GM12874 (cell line): Measurements from ENCODE around the gene NOXA1.

Experiments used
- TF ChIP-seq, protein P1 (sequence below): IDR thresholded peaks from 2 replicates; pipeline ENCODE4 v1.5.1; 2011; ENCODE audit warnings: low read depth, mild to moderate bottlenecking, control low read depth, low read length, moderate library complexity; ENCODE audit not compliant: insufficient read depth

The NOXA1 gene

DNA sequence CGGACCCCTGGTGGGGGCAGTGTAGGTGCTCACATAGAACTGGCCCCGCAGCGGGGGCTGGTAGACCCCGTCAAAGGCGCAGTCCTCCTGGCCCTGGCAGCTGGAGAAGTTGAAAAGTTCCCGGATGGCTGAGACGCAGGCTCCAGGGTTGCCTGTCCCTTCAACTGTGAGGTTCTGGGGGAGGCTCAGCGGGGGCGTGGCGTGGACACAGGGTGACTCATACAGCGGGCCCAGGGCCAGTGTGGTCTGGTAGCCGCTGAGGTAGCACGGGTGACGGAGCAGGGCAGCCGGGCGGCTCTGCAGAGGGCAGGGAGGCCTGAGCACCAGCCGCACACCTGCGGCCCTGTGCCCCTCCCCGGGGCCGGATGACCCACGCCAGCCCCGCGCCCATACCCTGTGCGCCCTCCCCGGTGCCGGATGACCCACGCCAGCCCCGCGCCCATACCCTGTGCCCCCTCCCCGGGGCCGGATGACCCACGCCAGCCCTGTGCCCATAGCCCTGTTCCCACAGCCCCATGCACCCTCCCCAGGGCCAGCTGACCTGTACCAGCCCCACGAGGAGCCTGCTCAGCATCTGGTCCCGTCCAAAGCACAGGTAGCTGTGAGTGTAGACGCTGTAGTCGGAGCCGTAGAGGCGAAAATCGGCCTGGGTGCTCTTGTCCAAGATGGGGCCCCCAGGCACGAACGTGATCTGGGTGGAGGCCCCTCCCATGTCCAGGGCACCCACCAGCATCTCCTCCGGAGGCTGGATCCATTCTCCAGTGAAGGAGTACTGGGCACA, 13.0 kb downstream of the NOXA1 start:
- TF ChIP-seq, protein P1, sequence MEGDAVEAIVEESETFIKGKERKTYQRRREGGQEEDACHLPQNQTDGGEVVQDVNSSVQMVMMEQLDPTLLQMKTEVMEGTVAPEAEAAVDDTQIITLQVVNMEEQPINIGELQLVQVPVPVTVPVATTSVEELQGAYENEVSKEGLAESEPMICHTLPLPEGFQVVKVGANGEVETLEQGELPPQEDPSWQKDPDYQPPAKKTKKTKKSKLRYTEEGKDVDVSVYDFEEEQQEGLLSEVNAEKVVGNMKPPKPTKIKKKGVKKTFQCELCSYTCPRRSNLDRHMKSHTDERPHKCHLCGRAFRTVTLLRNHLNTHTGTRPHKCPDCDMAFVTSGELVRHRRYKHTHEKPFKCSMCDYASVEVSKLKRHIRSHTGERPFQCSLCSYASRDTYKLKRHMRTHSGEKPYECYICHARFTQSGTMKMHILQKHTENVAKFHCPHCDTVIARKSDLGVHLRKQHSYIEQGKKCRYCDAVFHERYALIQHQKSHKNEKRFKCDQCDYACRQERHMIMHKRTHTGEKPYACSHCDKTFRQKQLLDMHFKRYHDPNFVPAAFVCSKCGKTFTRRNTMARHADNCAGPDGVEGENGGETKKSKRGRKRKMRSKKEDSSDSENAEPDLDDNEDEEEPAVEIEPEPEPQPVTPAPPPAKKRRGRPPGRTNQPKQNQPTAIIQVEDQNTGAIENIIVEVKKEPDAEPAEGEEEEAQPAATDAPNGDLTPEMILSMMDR: no peak

DNA sequence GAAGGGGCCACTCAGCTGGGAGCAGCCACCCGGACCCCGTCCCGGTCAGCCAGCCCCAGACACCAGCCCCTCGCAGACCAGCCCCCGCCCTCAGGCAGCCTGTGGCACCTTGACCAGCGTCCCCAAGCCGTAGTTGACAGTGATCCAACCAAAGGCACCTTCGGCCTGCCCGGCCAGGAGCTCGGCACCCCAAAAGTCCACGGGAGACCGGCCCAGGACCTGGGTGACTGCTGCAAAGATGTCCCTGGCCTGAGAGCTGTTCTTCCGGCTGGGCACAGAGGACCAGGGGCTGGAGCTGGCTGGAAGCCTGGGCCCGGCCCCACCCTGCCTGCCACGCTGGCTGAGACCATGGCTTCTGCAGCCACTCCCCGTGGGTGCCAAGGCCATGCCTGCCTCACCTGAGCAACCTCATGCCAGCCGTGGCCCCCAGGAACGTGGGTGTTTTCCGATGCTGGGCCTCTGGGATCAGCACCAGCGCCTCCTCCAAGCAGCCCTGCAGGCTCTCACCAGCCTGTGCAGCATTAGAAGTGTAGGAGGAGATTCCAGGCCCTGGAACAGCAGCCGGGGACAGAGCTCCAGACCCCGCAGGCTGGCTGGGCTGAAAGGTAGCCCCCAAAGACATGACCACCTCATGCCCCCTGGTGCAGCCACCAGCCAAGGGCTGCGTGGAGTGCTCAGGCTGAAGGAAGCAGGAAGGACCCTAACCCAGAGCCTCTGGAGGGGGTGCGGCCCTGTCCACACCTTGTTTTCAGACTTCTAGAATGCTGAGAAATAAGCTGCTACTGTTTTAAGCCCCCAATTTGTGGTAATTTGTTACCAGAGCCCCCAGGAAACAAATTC, 13.8 kb downstream of the NOXA1 start:
- TF ChIP-seq, protein P1: no peak

DNA sequence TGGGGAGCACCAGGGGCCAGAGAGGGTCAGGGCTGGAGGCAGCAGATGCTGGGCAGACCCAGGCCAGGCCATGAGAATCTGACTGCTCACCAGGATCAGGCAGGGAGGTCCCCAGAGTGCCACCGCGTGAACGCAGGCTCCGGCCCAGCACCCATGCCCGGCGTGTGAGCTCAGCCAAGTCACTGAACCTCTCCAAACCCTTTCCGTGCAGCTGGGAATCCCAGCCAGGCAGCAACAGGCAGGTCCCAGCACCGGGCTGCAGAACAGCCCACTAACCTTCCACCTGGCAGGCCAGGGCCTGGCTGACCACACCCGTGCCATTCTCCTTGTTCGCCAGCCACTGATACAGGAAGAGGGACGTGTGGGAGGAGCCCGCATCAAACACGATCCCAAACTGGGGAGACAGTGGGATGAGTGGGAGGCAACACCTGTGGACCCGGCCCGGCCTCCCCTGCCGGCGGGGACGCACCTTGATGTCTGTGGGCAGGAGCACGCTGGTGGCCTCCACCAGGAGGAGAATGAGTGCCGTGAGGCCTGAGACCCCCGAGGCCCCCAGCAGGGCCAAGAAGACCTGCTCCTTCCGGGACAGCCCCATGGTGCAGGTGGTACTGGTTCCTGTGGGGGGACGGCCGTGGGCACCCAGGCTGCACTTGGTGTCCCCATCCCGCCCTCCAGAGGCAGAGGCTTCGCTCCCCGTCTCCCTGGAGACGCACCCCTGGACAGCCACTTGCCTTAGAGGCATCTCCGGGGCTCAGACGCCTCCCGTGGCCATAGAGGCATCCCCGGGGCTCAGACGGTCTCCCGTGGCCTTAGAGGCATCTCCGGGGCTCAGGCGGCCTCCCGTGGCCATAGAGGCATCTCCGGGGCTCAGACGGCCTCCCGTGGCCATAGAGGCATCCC, 14.7 kb downstream of the NOXA1 start:
- TF ChIP-seq, protein P1: no peak

DNA sequence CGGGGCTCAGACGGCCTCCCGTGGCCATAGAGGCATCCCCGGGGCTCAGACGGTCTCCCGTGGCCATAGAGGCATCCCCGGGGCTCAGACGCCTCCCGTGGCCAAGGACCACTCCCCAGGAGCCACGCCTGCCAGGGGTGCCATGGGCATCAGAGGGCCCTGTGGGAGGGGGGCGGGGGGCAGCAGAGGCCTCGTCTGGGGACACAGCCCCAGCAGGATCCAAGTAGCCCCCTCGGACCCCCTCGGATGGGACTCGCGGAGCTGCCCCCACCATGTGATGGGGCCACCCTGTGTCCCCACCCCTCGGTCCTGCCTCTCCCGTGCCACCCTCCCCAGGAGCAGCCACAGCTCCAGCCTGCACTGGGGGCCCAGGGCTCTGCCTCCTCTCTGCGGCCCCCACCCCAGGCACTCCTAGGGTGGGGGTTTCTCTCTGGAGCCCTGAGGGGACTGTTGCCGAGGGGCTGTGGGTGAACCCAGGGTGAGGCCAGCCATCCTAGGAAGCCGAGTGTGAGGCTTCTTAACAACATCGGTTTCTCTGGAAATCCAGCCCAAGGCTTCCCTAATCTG, 15.5 kb downstream of the NOXA1 start:
- TF ChIP-seq, protein P1: no peak

DNA sequence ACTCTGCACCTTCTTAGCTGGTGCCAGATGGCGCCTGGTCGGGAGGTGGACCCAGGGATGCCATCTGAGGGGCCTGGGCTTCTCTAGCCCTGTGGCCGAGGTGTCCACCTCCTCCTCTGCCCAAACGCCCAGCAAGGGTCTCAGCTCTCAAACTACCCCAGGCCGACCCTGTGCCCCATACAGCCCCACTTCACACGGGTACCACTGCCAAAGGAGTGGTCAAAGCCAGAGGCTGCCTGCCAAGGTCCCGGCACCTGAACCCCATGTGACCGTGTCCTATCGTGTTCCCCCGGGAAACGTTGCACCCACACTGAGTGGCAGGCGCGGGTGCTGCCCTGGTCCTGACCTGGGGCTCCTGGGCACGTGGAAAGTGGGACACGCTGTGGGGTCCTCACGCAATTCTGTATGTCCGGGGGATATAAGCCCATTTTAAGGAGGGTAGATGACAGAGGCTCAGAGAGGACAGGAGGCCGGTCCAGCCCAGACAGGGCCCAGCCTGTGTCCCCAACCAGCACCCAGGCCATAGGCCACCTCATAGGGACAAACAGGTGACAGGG, 16.0 kb downstream of the NOXA1 start:
- TF ChIP-seq, protein P1: no peak

DNA sequence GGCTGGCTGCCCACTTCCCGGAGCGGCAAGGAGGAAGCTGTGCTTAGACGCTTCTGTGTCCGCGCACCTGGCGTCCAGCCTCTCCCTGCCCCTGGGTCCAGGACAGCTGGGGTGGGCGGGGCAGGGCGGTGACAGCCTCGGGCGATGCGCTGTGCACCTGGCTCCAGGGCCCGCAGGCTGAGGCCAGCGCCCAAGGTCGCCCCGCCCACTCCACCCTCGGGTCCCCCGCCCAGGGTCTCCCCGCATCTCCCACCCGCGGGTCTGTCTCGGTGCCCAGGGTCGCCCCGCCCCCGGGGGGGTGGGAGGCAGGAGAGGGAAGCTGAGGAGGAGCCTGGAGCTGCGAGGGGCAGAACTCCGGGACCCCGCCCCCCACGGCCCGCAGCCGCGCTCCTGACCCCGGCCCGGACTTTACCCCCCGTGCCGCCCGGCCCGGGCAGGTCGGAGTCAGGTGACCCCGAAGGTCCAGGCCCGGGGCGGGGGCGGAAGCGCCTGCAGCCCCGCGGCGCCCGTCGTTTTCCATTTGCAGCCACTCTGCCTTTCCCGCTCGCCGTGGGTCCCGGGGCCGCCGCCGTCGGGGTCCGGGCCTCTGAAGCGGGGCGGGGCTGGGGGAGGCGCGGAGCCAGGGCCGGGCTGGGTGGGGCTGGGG, 18.2 kb downstream of the NOXA1 start, which contains the start of gene ENTPD8:
Gene ENTPD8, minus strand, starts transcription at position 69 of the 646 bp plus-strand sequence. CDS start 3,072 bp downstream, outside the sequence.
- TF ChIP-seq, protein P1: no peak
